Colonic mucosa (tissue), 4 donors: ENCODE measurements around the gene LMBRD1. TPM values are rescaled to one million over a fixed set of nuclear protein-coding genes. Genes with fewer than 3 reads are reported as not detected.

Experiments
- DNase-seq: peaks from one replicate; pipeline ENCODE4 v3.0.0-alpha.2; 2020
- H3K27ac ChIP-seq: fragments of 200-600 bp; one replicate; pipeline ENCODE4 v1.8.0; 2021
- H3K27me3 ChIP-seq: fragments of 200-600 bp; one replicate; pipeline ENCODE4 v1.8.0; 2021
- H3K36me3 ChIP-seq: fragments of 200-600 bp; one replicate; pipeline ENCODE4 v1.8.0; 2021
- H3K4me1 ChIP-seq: fragments of 200-600 bp; one replicate; pipeline ENCODE4 v1.8.0; 2021; ENCODE audit warnings: mild to moderate bottlenecking
- H3K4me3 ChIP-seq: fragments of 200-600 bp; one replicate; pipeline ENCODE4 v1.8.0; 2021
- H3K9ac ChIP-seq, 2 donors: one replicate each; pipeline ENCODE4 v1.7.0; 2013; ENCODE audit warnings: control low read depth in 2 of 2, low read depth in 2 of 2, low read length in 2 of 2
- H3K9me3 ChIP-seq: fragments of 200-600 bp; one replicate; pipeline ENCODE4 v1.8.0; 2021
- CTCF ChIP-seq: fragments of 200-600 bp; IDR thresholded peaks from one replicate; pipeline ENCODE4 v1.8.0; 2022; ENCODE audit warnings: antibody characterized with exemption, mild to moderate bottlenecking
- intact Hi-C: fragments of 100-400 bp; cut with DNase I; formaldehyde crosslinking; loops from one replicate; pipeline ENCODE4 v1.14.1; 2022
- total RNA-seq, 2 donors: library from RNA; stranded (reverse); fragmentation: NEBNext Ultra II Directional in 1 of 2; extraction: Animal tissue kit (Norgen Biotek cat#: 25700) in 1 of 2; gene quantifications; one replicate each; pipeline ENCODE4 v1.2.1, GENCODE V29; 2021
- donor health status: healthy.
- donor health status: DM: no; HTN: no; CAD: no.
- donor health status: DM: no; HTN: no; CAD: no.

LMBRD1 gene
- total RNA-seq = 10 to 100 TPM; 34.2 to 74.1 TPM

- DNase-seq = peak; percentile 99
- no peaks in the 10 kb centered on the region for H3K4me1 ChIP-seq
- peak within 1 kb of the TSS; percentile 47 for H3K4me3 ChIP-seq
- no peaks in the 10 kb centered on the region for H3K27me3 ChIP-seq
- peak within 1 kb of the TSS; percentile 89 to 94 for H3K9ac ChIP-seq
- H3K27ac ChIP-seq = peak within 1 kb of the TSS; percentile 80
- TF ChIP-seq CTCF = peak; percentile 93
- no peaks in the 10 kb centered on the region for H3K9me3 ChIP-seq
- no peaks in the 10 kb centered on the region for H3K36me3 ChIP-seq
- intact Hi-C loops = no loop called here
These were observed at the start of gene LMBRD1 for GRCh38 chr6:69796642-69797390. TSS of gene LMBRD1 (minus strand) at chr6:69797010. CDS start at chr6:69796881, 129 bp downstream.

GRCh38 chr6:69846312-69846711 is 49.5 kb upstream of the LMBRD1 start:
- no peak for TF ChIP-seq CTCF
- H3K27me3 ChIP-seq = no peaks in the 10 kb centered on the region
- DNase-seq = no peak
- intact Hi-C loops = no loop called here
- H3K9me3 ChIP-seq = no peaks in the 10 kb centered on the region
- no peaks in the 10 kb centered on the region for H3K36me3 ChIP-seq
- H3K9ac ChIP-seq = no peak overlapping the region
- no peak overlapping the region for H3K27ac ChIP-seq
- no peak overlapping the region for H3K4me3 ChIP-seq
- no peaks in the 10 kb centered on the region for H3K4me1 ChIP-seq

- Histone ChIP-seq H3K27ac (no peak overlapping the region), H3K9me3 (no peaks in the 10 kb centered on the region), H3K4me1 (no peaks in the 10 kb centered on the region), H3K36me3 (no peaks in the 10 kb centered on the region), H3K4me3 (no peak overlapping the region), H3K9ac (no peak overlapping the region), H3K27me3 (no peaks in the 10 kb centered on the region)
- no peak for TF ChIP-seq CTCF
- no peak for DNase-seq
- intact Hi-C loops = no loop called here
These were observed 46.4 kb upstream of the LMBRD1 start for GRCh38 chr6:69843189-69843588.

- H3K36me3 ChIP-seq = no peaks in the 10 kb centered on the region
- no peak for DNase-seq
- H3K27me3 ChIP-seq = no peaks in the 10 kb centered on the region
- H3K27ac ChIP-seq = no peak overlapping the region
- H3K9ac ChIP-seq = no peak overlapping the region
- no peaks in the 10 kb centered on the region for H3K9me3 ChIP-seq
- TF ChIP-seq CTCF = no peak
- H3K4me1 ChIP-seq = no peaks in the 10 kb centered on the region
- intact Hi-C loops = no loop called here
- no peak overlapping the region for H3K4me3 ChIP-seq
These were observed 45.1 kb upstream of the LMBRD1 start for GRCh38 chr6:69841862-69842261.

GRCh38 chr6:69835414-69836179 is 38.8 kb upstream of the LMBRD1 start:
- Histone ChIP-seq H3K27ac (no peak overlapping the region), H3K4me1 (no peaks in the 10 kb centered on the region), H3K9me3 (no peaks in the 10 kb centered on the region), H3K4me3 (no peak overlapping the region), H3K27me3 (no peaks in the 10 kb centered on the region), H3K9ac (no peak overlapping the region), H3K36me3 (no peaks in the 10 kb centered on the region)
- TF ChIP-seq CTCF = peak; percentile 73
- intact Hi-C loops = loop anchor here (10.0 kb wide), 1 partner anchor 269 kb away; no protein-coding TSS in a partner anchor
- DNase-seq = no peak
